ENCODE measurements around the gene JMJD8.

DNA sequence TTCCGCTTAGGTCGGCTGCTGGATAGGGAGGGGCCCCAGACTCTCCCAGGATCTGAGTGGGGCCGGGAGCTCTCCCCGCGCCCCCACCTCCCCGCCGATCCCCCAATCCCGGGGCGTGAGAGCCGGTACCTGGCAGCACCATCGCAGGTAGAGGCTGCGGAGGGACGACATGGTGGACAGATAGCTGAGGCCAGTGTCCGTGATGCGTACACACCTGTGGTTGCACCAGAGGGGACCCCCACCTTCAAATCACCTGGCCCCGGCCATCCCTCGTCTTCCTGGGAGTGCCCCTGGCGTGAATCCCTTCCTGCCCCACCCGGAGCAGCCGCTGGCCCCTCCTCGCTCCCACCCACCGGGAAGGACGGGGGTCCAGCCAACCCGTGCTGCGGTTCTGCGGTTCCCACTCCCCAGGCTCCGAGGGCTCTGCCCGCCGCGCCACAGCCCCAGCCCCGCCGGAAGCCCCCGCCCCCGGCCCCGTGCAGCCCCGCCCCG, 10.8 kb upstream of the JMJD8 start:
- TF ChIP-seq FOXA2 (IDR thresholded peaks at IDR 0.05) (no peak), CTCF (IDR thresholded peaks at IDR 0.05; ENCODE audit: low read depth, low read length, missing input control) (no peak), FOXA1 (IDR thresholded peaks at IDR 0.05) (no peak), RAD21 (IDR thresholded peaks at IDR 0.05) (no peak), SP1 (IDR thresholded peaks at IDR 0.05) (no peak), REST (IDR thresholded peaks at IDR 0.05) (no peak), YY1 (IDR thresholded peaks at IDR 0.05) (no peak), MAX (IDR thresholded peaks at IDR 0.05) (no peak), JUND (IDR thresholded peaks at IDR 0.05) (no peak)
